ENCODE results near the gene SLC25A22. TPM values are rescaled to one million over a fixed set of nuclear protein-coding genes. Genes with fewer than 3 reads are reported as not detected.

The SLC25A22 gene
- polyA plus RNA-seq, 1 donor (not counting 4 experiments of a cell fraction or from before 2014, with no cell fraction given) = 13.5 TPM

GRCh38 chr11:815675-816432 lies 17.8 kb upstream of the SLC25A22 start:
- Histone ChIP-seq H3K4me3 (ENCODE audit: control insufficient read depth in 2 of 3, extremely low read depth in 1 of 3, insufficient read depth in 2 of 3, low read depth in 1 of 3, low read length in 3 of 3) (no peak overlapping the region), H3K9ac (ENCODE audit: control insufficient read depth, extremely low read depth, insufficient read depth, low read length) (no peak overlapping the region), H3K79me2 (ENCODE audit: control insufficient read depth, insufficient read depth, low read length) (peaks cover 19% of the 10 kb centered on the region), H3K36me3 (ENCODE audit: control insufficient read depth in 2 of 2, extremely low read depth in 1 of 2, insufficient read depth in 2 of 2, low read length in 2 of 2) (peaks cover 29 to 31% of the 10 kb centered on the region in 2 experiments), H3K4me2 (ENCODE audit: control insufficient read depth, extremely low read depth, insufficient read depth, low read depth, low read length) (no peak overlapping the region), H3K4me1 (ENCODE audit: control insufficient read depth, extremely low read depth, insufficient read depth, low read length) (peaks cover 29% of the 10 kb centered on the region), H3K27me3 (ENCODE audit: control insufficient read depth, extremely low read depth, insufficient read depth, low read length) (no peaks in the 10 kb centered on the region), H2AFZ (ENCODE audit: control insufficient read depth, low read length) (no peak overlapping the region), H3K27ac (ENCODE audit: control insufficient read depth, insufficient read depth, low read length) (no peak overlapping the region), H3K9me3 (ENCODE audit: control insufficient read depth, low read depth, low read length) (no peaks in the 10 kb centered on the region), H4K20me1 (ENCODE audit: control insufficient read depth, extremely low read depth, insufficient read depth, low read length) (peaks cover 17% of the 10 kb centered on the region), H3K9me1 (ENCODE audit: control insufficient read depth, extremely low read depth, insufficient read depth, low read length) (peaks cover 3% of the 10 kb centered on the region)
- DNase-seq (ENCODE audit: low read depth, low spot score) (no peak), FAIRE-seq (no peak)
- no peak for TF ChIP-seq CTCF (optimal IDR thresholded peaks at IDR 0.05 in 1 of 3, IDR thresholded peaks at IDR 0.05 in 1 of 3, conservative IDR thresholded peaks at IDR 0.05 in 1 of 3; ENCODE audit: extremely low read depth in 1 of 3, insufficient read depth in 2 of 3, low read length in 3 of 3)
- no peak for TF ChIP-seq EZH2 (IDR thresholded peaks at IDR 0.05; ENCODE audit: low read length)
- dilution Hi-C loops (cut with MboI; ENCODE audit: extremely low pct_ligation_motif_present, low sequenced_read_pairs) = no loop called here

- Histone ChIP-seq H3K27ac (ENCODE audit: control insufficient read depth, insufficient read depth, low read length) (no peak overlapping the region), H4K20me1 (ENCODE audit: control insufficient read depth, extremely low read depth, insufficient read depth, low read length) (peaks cover 19% of the 10 kb centered on the region), H3K36me3 (ENCODE audit: control insufficient read depth in 2 of 2, extremely low read depth in 1 of 2, insufficient read depth in 2 of 2, low read length in 2 of 2) (peaks cover 29 to 31% of the 10 kb centered on the region in 2 experiments), H2AFZ (ENCODE audit: control insufficient read depth, low read length) (no peak overlapping the region), H3K27me3 (ENCODE audit: control insufficient read depth, extremely low read depth, insufficient read depth, low read length) (no peaks in the 10 kb centered on the region), H3K4me3 (ENCODE audit: control insufficient read depth in 2 of 3, extremely low read depth in 1 of 3, insufficient read depth in 2 of 3, low read depth in 1 of 3, low read length in 3 of 3) (no peak overlapping the region), H3K4me2 (ENCODE audit: control insufficient read depth, extremely low read depth, insufficient read depth, low read depth, low read length) (no peak overlapping the region), H3K9me1 (ENCODE audit: control insufficient read depth, extremely low read depth, insufficient read depth, low read length) (no peaks in the 10 kb centered on the region), H3K4me1 (ENCODE audit: control insufficient read depth, extremely low read depth, insufficient read depth, low read length) (peaks cover 20% of the 10 kb centered on the region), H3K9ac (ENCODE audit: control insufficient read depth, extremely low read depth, insufficient read depth, low read length) (no peak overlapping the region), H3K79me2 (ENCODE audit: control insufficient read depth, insufficient read depth, low read length) (peaks cover 36% of the 10 kb centered on the region), H3K9me3 (ENCODE audit: control insufficient read depth, low read depth, low read length) (no peaks in the 10 kb centered on the region)
- DNase-seq (ENCODE audit: low read depth, low spot score) = no peak
- TF ChIP-seq CTCF (optimal IDR thresholded peaks at IDR 0.05 in 1 of 3, IDR thresholded peaks at IDR 0.05 in 1 of 3, conservative IDR thresholded peaks at IDR 0.05 in 1 of 3; ENCODE audit: extremely low read depth in 1 of 3, insufficient read depth in 2 of 3, low read length in 3 of 3) (no peak), EZH2 (IDR thresholded peaks at IDR 0.05; ENCODE audit: low read length) (no peak)
- FAIRE-seq = no peak
- dilution Hi-C loops (cut with MboI; ENCODE audit: extremely low pct_ligation_motif_present, low sequenced_read_pairs) = no loop called here
Measured at GRCh38 chr11:813456-814096, 15.5 kb upstream of the SLC25A22 start.
